Measurements from ENCODE around the gene F10. TPM values are rescaled to one million over a fixed set of nuclear protein-coding genes. Genes with fewer than 3 reads are reported as not detected.
"Not testable (repeated sequence)": the region's sequence is repeated elsewhere in the genome, so short reads cannot be mapped to it uniquely, and the experiment has no call there.

The F10 gene
- total RNA-seq (2014; rRNA removed; shearing (Covaris generic)): 3.9 and 4.8 TPM in 2 replicates

DNA sequence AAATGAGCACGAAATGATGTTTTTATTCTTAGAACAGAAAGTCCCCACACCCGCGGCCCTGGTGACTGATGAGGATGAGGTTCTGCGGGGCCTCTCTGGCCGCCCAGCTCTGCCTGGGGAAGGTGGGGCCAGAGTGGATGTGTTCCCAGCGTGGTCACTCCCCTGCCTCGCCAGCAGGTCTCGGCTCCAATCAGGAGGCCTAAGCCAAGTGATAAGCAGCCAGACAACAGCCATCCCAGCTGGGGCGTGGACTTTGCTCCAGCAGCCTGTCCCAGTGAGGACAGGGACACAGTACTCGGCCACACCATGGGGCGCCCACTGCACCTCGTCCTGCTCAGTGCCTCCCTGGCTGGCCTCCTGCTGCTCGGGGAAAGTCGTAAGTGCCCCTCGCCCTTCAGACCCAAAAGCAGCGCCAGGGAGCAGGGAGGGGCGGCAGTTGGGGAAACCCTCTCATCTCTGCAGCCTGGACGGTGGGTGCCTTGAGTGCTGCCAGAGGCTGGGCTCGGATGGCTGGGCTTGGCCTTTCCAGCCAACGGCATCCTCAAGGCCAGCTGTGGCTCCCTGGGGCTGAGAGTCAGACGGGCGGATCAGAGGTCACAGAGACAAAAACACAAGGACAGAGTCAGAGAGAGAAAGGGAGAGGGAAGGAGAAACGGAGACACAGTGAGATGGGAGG lies at the start of gene F10:
F10 (plus strand) TSS at position 250 of the 676 bp plus-strand sequence; CDS start at position 307, 57 bp downstream.
- Histone ChIP-seq H3K27ac (no peak within 1 kb of the TSS), H3K4me1 (replicated peaks) (peaks cover 6% of the 10 kb centered on the region; the same call in 1 of the 2 replicates), H3K36me3 (no peaks in the 10 kb centered on the region), H3K27me3 (replicated peaks) (no peaks in the 10 kb centered on the region), H3K9me3 (replicated peaks) (no peaks in the 10 kb centered on the region), H3K4me3 (peak within 1 kb of the TSS; percentile 16)
- peak; percentile 13 to 57 for DNase-seq (ENCODE audit: low read depth in 1 of 2, low spot score in 2 of 2)

DNA sequence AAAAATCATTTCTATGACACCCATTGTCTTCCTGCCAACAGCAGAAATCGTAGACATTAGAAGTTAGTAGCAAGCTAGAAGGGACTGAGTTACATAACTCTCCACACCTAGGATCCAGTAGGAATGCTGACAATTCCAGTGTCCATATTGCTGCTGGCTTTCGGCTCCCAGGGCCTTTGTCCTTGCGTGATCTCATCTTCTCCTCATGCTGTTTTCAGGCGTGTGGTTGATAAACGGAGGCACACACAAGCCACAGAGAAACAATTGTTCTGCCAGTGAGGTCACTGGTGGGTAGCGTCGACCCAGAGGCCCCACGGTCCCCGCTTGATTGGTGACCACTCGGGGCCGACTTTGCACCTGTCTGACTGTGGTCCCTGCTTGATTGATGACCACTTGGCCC lies 48.7 kb upstream of the F10 start:
- Histone ChIP-seq H3K27ac (no peak overlapping the region), H3K36me3 (no peaks in the 10 kb centered on the region), H3K27me3 (replicated peaks) (no peaks in the 10 kb centered on the region), H3K4me1 (replicated peaks) (no peaks in the 10 kb centered on the region), H3K4me3 (no peak overlapping the region), H3K9me3 (replicated peaks) (no peaks in the 10 kb centered on the region)
- no peak for DNase-seq (ENCODE audit: low read depth in 1 of 2, low spot score in 2 of 2)

DNA sequence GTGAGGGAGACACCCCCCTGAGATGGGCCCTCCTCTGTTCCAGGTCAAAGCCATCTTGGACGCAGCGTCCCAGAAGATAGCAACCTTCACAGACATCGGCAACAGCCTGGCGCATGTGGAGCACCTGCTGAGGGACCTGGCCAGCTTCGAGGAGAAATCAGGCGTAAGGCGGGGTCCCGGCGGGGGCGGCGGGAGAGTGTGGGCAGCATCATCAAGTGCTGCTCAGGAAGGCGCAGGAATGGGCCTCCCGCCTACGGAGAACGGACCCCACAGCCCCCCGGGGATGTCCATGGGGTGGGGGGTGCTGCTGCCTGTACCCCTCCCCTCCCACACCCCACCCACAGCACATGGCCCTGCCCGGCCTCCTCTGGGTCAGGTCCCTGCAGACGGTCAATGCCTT lies 48.2 kb upstream of the F10 start:
- Histone ChIP-seq H3K9me3 (replicated peaks) (no peaks in the 10 kb centered on the region), H3K27ac (no peak overlapping the region), H3K36me3 (no peaks in the 10 kb centered on the region), H3K27me3 (replicated peaks) (no peaks in the 10 kb centered on the region), H3K4me1 (replicated peaks) (no peaks in the 10 kb centered on the region), H3K4me3 (no peak overlapping the region)
- DNase-seq (ENCODE audit: low read depth in 1 of 2, low spot score in 2 of 2): no peak

DNA sequence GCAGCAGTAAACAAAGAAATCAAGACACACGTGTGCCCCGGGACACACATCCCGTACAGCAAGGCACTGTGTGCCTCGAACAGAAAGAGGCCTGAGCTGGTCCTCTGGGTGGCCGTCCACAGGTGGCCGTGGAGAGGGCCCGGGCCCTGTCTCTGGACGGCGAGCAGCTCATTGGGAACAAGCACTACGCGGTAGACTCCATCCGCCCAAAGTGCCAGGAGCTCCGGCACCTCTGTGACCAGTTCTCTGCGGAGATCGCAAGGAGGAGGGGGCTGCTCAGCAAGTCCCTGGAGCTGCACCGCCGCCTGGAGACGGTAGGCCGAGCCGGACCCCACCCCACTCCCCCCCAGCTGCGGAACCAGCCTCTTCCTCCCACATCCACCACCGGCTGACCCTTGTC lies 47.7 kb upstream of the F10 start:
- no peak for DNase-seq (ENCODE audit: low read depth in 1 of 2, low spot score in 2 of 2)
- Histone ChIP-seq H3K9me3 (replicated peaks) (no peaks in the 10 kb centered on the region), H3K27ac (no peak overlapping the region), H3K36me3 (no peaks in the 10 kb centered on the region), H3K27me3 (replicated peaks) (no peaks in the 10 kb centered on the region), H3K4me3 (no peak overlapping the region), H3K4me1 (replicated peaks) (no peaks in the 10 kb centered on the region)

DNA sequence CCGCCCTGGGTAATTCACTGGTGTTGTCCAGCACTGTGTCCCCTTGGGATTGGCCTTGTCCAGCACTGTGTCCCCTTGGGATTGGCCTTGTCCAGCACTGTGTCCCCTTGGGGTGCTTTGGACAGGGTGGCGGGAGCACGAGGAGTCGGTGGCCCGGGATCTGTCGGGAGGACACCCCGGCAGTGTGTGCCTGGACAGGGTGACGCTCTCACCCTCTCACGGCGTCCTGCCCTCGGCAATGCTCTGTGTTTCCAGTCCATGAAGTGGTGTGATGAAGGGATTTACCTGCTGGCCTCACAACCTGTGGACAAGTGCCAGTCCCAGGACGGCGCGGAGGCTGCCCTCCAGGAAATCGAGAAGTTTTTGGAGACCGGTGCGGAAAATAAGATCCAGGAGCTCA lies 46.9 kb upstream of the F10 start:
- Histone ChIP-seq H3K4me1 (replicated peaks) (no peaks in the 10 kb centered on the region), H3K36me3 (no peaks in the 10 kb centered on the region), H3K9me3 (replicated peaks) (no peaks in the 10 kb centered on the region), H3K27ac (no peak overlapping the region), H3K4me3 (no peak overlapping the region), H3K27me3 (replicated peaks) (no peaks in the 10 kb centered on the region)
- no peak for DNase-seq (ENCODE audit: low read depth in 1 of 2, low spot score in 2 of 2)

DNA sequence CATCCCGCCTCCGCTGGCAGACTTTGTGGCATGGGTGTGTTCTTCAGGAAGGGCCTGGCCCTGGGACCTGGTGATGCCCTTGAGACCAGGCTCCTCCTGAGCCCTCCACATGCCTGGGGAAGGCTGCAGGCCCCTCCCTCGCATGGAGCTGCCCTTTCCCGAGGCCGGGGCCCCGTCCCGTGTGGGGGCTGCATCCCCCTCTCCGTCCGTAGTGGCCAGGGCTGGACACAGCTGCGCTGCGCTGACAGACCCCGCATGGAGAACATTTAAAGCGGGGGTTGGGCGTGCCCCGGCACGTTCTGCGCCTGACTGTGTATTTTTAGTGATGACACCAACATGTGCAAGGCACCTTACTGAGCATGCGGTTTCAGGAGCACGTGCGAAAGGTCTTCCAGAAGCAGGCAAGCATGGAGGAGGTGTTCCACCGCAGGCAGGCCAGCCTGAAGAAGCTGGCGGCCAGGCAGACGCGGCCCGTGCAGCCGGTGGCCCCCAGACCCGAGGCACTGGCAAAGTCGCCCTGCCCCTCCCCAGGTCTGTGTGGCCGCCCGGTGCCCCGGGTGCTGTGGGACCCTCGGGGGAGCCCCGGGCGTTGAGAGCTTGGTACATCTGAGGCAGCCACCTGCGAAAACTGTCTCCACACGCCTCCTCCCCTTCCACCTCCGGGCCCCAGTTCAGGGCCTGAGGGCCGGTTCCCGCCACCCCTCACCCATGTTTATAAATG lies 45.8 kb upstream of the F10 start:
- Histone ChIP-seq H3K27ac (no peak overlapping the region), H3K4me3 (no peak overlapping the region), H3K36me3 (no peaks in the 10 kb centered on the region), H3K9me3 (replicated peaks) (no peaks in the 10 kb centered on the region), H3K4me1 (replicated peaks) (no peaks in the 10 kb centered on the region), H3K27me3 (replicated peaks) (no peaks in the 10 kb centered on the region)
- DNase-seq (ENCODE audit: low read depth in 1 of 2, low spot score in 2 of 2): no peak

DNA sequence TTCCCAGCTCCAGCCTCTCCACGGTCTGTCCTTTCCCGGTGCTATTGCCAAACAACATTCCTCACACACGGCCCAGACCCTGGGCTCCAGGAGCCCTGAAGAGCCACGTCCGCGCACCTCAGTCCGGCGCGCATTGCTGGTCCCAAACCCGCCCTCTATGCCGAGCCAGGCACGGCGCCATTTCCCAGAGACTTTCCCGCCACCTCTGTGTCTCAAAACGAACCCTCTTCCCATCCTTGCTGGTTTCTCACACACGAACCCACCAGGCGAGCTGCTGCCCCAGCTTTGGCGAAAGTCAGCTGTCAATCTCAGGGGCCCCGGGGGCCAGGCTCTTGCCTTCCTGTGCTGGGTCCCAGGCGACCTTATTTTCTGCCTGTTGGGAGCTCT lies 45.0 kb upstream of the F10 start:
- no peak for DNase-seq (ENCODE audit: low read depth in 1 of 2, low spot score in 2 of 2)
- no peaks in the 10 kb centered on the region for H3K36me3 ChIP-seq
- no peaks in the 10 kb centered on the region for H3K27me3 ChIP-seq (replicated peaks)

DNA sequence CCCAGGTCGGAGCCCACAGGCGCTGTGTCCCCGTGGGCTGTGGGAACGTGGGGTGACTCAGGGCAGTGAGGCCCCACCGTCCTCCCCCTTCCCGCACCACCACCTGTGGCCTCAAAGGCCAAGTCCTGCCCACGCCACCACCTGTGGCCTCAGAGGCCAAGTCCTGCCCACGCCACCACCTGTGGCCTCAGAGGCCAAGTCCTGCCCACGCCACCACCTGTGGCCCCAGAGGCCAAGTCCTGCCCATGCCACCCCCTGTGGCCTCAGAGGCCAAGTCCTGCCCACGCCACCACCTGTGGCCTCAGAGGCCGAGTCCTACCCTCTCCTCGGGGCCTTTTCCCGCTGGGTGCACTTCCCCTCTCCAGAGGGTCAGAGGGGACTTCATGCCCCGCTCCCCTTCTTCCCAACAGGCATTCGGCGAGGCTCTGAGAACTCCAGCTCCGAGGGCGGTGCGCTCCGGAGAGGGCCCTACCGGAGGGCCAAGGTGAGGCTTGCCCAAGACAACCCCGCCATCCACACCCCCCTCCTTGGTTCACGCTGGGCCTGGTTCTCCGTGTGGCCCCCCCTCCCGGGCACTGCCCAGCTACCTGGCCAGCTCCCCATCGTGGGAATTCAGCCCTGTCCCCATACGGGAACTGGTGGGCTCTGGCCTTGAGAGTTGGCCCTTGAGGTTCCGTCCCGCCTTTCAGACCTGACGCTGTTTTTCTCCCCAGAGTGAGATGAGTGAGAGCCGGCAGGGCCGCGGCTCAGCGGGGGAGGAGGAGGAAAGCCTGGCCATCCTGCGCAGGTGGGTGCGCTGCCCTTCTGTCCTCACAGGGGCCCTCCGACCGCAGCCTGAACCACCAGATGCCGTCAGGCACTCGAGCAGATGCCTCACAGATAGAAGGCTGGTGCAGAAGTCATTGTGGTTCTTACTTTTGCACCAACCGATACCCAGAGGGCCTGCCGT lies 44.4 kb upstream of the F10 start:
- Histone ChIP-seq H3K27me3 (replicated peaks) (no peaks in the 10 kb centered on the region), H3K4me1 (replicated peaks) (no peaks in the 10 kb centered on the region), H3K9me3 (replicated peaks) (no peaks in the 10 kb centered on the region), H3K36me3 (no peaks in the 10 kb centered on the region), H3K27ac (no peak overlapping the region), H3K4me3 (no peak overlapping the region)
- DNase-seq (ENCODE audit: low read depth in 1 of 2, low spot score in 2 of 2): no peak

More for the DNA sequence above, 45.0 kb upstream of the F10 start:
- Histone ChIP-seq H3K27ac (no peak overlapping the region), H3K4me3 (no peak overlapping the region), H3K9me3 (replicated peaks) (no peaks in the 10 kb centered on the region), H3K4me1 (replicated peaks) (no peaks in the 10 kb centered on the region)

DNA sequence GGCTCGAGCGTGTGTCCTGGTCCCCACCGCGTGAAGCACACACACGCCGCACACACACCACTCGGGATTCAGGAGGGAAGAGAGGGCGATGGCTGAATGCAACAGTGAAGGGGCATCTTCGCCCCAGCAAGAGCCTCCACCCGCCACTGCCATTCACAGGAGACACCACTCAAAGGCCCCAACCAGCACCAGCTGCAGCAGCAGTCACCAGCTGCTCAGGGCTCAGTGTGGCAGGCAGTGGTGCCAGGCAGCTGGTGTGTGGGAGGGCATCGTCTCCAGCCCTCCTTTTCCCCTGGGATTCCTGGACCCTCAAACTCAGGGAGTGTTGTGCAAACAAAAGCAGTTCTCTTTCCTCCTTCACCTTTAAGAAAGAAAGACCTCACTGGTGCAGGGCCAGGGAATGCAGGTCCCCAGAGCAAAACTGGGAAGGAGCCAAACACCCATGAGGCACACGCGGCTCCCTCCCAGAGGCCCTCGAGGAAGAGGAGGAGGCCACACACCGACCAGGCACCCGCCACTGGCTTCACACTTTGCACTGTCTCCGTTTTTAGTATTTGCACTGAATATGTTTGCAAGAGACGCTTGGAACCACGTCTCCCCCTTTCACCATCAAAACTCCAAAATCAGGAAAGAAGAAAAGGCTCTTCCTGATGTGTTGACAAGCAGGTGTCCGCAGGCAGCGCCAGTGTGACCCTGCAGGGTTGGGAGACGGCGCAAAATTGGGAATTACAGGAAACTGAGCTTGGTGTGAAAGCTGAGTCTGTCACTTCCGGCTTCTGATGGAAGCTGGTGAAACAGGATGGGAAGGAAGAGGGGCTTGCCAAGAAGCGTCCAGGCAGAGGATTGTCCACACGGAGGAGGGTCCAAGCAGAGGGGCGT lies 43.5 kb upstream of the F10 start:
- Histone ChIP-seq H3K27ac (no peak overlapping the region), H3K27me3 (replicated peaks) (no peaks in the 10 kb centered on the region), H3K9me3 (replicated peaks) (no peaks in the 10 kb centered on the region), H3K4me1 (replicated peaks) (no peaks in the 10 kb centered on the region), H3K36me3 (no peaks in the 10 kb centered on the region), H3K4me3 (no peak overlapping the region)
- DNase-seq (ENCODE audit: low read depth in 1 of 2, low spot score in 2 of 2): no peak

DNA sequence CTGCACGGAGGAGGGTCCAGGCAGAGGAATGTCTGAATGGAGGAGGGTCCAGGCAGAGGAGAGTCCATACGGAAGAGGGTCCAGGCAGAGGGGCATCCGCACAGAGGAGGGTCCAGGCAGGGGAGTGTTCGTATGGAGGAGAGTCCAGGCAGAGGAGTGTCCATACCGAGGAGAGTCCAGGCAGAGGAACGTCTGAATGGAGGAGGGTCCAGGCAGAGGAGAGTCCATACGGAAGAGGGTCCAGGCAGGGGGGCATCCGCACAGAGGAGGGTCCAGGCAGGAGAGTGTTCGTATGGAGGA lies 42.9 kb upstream of the F10 start:
- DNase-seq (ENCODE audit: low read depth in 1 of 2, low spot score in 2 of 2); H3K4me1 ChIP-seq (replicated peaks); H3K9me3 ChIP-seq (replicated peaks); H3K36me3 ChIP-seq; H3K27me3 ChIP-seq (replicated peaks); H3K4me3 ChIP-seq; H3K27ac ChIP-seq: not testable (repeated sequence)

DNA sequence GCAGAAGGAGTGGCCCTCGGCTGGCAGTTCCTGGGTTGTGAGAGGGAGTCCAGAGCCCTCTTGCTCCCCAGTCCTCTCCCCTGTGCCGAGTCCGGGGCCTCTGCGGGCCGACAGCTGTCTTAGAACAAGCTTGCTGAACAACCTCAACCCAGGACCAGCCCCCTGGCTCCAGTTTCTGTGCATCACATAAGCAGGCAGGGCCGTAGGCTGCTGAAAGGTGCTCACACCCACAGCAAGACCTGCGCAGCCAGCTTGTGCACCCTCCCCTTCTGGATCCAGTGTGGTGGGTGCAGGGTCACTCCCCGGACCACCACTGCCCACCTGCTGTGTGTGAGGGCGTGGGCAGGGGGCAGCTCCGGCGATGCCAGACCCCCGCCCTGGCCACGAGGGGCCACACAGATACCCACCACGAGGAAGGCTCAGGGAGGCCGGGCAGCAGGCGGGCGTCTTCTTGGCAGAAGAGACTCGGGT lies 42.2 kb upstream of the F10 start:
- H3K4me1 ChIP-seq (replicated peaks): no peaks in the 10 kb centered on the region
- no peaks in the 10 kb centered on the region for H3K9me3 ChIP-seq (replicated peaks)
- H3K36me3 ChIP-seq: no peaks in the 10 kb centered on the region
- no peaks in the 10 kb centered on the region for H3K27me3 ChIP-seq (replicated peaks)
- DNase-seq (ENCODE audit: low read depth in 1 of 2, low spot score in 2 of 2): no peak
- no peak overlapping the region for H3K27ac ChIP-seq
- no peak overlapping the region for H3K4me3 ChIP-seq

DNA sequence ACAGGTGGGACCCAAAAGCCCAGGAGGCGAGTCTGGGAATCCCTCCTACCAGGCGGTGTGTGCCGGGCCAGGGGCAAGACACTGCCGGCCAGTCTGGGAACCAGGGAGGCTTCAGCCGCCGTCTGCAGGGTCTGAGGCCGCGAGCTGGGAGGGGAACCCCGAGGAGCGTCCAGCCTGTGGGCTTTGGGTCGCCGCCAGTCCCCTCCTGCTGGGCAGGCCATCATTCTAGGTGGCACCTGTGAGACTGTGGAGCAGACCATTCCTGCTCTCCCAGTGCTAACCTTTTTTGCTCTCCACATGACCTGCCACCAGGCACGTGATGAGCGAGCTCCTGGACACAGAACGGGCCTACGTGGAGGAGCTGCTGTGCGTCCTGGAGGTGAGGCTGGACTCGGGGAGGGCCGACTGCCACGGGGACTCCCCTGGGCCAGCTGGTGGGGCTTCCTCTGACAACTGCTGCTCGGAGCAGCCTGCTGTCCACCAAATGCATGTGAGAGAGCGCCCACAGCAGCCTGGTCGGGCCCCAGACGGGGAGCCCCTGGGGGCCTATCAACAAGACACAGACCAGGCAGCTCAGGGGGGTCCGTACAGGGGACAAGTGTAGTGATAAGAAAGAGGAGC lies 41.6 kb upstream of the F10 start:
- H3K27ac ChIP-seq: no peak overlapping the region
- H3K4me1 ChIP-seq (replicated peaks): no peaks in the 10 kb centered on the region
- no peaks in the 10 kb centered on the region for H3K36me3 ChIP-seq
- no peaks in the 10 kb centered on the region for H3K9me3 ChIP-seq (replicated peaks)
- no peaks in the 10 kb centered on the region for H3K27me3 ChIP-seq (replicated peaks)
- no peak for DNase-seq (ENCODE audit: low read depth in 1 of 2, low spot score in 2 of 2)
- no peak overlapping the region for H3K4me3 ChIP-seq

Measured in SJSA1 (cell line).